Thyroid gland (tissue), 4 donors: ENCODE measurements around the gene PER2.
"Not testable (repeated sequence)": the region's sequence is repeated elsewhere in the genome, so short reads cannot be mapped to it uniquely, and the experiment has no call there.

ENCODE experiments used
- POLR2A ChIP-seq, 2 donors: fragments of 450-650 bp; IDR thresholded peaks; one replicate each; pipeline ENCODE4 v1.6.1; 2017; ENCODE audit warnings: antibody characterized with exemption in 2 of 2, mild to moderate bottlenecking in 2 of 2, moderate library complexity in 1 of 2
- TF ChIP-seq, protein P1 (sequence below), 6 experiments: fragments of 200-600 bp in 3 of 6; fragments of 450-650 bp in 3 of 6; sonication (generic) in 3 of 6; IDR thresholded peaks; one replicate each; pipeline ENCODE4 v1.5.1; 2016 to 2019; ENCODE audit warnings: antibody characterized with exemption in 6 of 6, mild to moderate bottlenecking in 2 of 6, inconsistent platforms in 1 of 6, moderate library complexity in 1 of 6

DNA sequence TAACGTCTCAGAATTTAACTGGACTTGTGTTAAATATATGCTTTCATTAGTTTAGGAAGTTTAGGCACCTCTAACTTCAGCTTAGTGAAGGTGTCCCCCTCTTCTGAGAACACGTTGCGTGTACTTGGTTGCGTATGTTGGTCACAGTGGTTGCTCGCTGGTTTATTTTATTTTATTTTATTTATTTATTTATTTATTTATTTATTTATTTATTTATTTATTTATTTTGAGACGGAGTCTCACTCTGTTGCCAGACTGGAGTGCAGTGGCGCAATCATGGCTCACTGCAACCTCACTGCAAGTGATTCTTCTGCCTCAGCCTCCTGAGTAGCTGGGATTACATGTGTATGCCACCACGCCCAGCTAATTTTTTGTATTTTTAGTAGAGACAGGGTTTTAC lies 47.2 kb upstream of the PER2 start:
- TF ChIP-seq, protein P1, sequence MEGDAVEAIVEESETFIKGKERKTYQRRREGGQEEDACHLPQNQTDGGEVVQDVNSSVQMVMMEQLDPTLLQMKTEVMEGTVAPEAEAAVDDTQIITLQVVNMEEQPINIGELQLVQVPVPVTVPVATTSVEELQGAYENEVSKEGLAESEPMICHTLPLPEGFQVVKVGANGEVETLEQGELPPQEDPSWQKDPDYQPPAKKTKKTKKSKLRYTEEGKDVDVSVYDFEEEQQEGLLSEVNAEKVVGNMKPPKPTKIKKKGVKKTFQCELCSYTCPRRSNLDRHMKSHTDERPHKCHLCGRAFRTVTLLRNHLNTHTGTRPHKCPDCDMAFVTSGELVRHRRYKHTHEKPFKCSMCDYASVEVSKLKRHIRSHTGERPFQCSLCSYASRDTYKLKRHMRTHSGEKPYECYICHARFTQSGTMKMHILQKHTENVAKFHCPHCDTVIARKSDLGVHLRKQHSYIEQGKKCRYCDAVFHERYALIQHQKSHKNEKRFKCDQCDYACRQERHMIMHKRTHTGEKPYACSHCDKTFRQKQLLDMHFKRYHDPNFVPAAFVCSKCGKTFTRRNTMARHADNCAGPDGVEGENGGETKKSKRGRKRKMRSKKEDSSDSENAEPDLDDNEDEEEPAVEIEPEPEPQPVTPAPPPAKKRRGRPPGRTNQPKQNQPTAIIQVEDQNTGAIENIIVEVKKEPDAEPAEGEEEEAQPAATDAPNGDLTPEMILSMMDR (IDR thresholded peaks at IDR 0.05) = not testable (repeated sequence)
- not testable (repeated sequence) for TF ChIP-seq POLR2A (IDR thresholded peaks at IDR 0.05)
